Embryonic facial prominence (tissue), 1 donor: ENCODE data around the gene SLC9A9.

Experiments used
- DNase-seq: peaks from one replicate; pipeline ENCODE4 v3.0.0-alpha.2; 2016; ENCODE audit errors: extremely low spot score

SLC9A9 gene

DNA sequence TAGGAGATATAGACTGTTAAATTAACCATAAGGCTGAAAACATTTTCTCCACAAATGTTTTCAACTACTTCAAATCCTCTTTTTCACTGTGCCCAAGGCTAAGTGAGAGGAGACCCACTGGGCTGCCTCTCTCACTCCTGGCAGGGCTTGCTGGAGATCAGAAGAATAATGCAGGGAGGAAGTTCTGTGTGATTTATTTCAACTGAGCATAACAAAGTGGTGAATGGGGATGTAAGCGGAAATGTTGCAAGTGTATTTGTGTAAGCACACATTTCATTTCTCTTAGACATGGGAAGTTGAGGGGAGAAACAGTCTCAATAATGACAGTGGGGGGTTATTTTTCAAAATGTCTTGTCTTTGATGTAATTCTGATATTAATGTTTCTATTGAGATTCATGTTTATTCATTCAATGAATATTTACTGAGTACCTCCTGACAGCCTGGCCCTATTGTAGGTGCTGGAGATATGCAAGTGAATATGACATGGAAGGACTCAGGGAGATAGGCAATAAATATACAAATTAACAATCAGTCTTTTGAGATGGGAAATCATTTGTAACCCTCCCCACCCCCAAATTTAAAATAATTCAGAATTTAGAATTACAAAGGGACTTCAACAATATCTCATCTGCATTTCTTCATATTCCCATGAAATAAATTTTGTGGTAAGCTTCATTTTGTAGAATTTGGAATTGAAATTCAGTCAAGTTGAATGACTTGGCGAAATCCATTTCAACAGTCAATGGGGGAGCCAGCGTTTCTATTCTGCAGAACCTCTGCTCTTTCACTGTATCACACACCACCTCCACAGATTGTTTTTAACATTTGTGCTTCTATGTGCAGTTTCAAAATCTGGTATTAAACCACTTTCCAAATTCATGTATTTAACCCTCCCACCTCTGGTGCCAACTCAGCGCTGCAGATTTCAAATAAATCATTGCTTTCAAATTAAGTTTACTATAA lies 247.2 kb downstream of the SLC9A9 start:
- no peak for DNase-seq

GRCh38 chr3:143597774-143598652 lies 250.3 kb downstream of the SLC9A9 start:
- peak; percentile 75 for DNase-seq

GRCh38 chr3:143596957-143597642 lies 251.2 kb downstream of the SLC9A9 start:
- DNase-seq = no peak

DNA sequence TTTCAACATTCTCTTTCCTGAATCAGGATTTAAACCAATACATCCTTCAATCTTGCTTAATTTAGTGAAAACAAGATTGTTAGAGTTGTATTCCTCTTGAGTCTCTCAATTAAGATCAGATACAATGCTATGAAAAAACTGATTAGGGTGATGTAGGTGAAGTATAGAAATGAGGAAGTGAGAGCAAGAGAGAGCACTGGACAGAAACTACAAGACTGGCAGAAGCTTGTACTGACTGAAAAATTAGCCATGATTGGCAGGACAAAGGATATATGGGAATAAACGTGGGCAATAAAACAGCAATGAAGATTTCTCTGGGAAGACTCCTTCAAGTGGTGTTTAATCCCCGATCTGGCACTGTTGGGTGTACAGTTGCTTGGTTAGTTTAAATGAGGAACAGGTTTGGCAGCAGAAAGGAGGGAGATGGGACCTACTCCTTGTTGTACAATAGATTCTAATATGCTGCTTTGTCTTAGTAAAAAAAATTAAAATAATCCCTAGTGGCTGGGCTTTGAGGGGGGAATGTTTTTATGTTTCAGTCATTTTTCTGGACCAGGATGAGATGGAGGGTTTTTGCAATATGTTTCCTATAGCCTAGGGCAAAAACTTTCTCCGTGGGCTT lies 252.7 kb downstream of the SLC9A9 start:
- no peak for DNase-seq

DNA sequence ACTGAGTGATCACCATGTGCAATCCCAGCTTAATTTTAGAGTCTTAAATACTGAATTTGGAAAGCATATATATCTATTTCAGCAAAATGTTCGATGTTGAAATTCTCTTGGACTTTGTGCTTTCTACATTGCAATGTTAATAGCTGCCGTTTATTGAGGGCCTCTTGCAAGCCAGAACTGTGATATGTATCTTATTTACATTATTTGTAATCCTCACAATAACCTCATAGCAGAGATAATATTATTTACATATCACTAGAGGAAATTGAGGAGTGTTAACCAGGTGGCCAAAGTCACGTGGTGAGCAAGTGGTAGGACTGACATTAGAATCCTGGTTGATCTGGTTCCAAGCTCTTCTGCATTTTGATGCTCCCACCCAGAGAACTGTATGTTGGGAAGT lies 254.1 kb downstream of the SLC9A9 start:
- DNase-seq = no peak

GRCh38 chr3:143590660-143591059 lies 257.6 kb downstream of the SLC9A9 start:
- no peak for DNase-seq

GRCh38 chr3:143586576-143586975 lies 261.7 kb downstream of the SLC9A9 start:
- DNase-seq = no peak

DNA sequence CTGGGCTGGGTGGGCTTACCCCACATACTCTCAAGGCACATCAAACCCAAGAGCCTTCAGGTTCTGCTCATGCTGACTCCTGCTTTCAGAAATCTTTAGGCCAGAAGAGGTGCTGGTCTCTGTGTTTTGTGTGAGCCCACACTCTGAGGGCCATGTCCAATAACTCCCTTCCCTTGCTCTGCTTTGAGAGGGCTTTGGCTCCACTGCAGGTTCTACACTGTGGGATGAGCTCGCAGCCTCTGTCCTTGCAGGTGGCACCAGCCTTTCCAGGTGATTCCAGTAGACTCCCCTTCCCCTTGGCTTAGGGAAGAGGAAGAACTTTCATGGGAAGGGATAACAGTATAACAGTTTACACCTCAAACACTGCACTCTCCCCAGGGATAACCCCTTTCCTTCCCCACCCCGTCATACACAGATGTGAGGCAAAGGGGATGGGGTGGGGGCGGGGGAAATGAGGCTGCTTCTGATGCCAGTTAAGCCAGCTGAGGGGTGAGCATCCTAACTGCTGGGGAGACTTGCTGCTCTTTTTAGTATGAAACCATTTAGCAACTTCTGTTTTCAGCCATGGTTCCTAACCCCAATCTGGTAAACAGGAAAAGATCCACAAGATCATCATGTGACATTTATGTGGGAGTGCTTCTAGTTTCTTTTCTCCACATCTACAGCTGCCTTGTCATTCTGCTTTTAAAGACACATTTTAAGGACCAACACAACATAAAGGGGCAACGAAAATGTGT lies 262.4 kb downstream of the SLC9A9 start:
- DNase-seq = no peak

DNA sequence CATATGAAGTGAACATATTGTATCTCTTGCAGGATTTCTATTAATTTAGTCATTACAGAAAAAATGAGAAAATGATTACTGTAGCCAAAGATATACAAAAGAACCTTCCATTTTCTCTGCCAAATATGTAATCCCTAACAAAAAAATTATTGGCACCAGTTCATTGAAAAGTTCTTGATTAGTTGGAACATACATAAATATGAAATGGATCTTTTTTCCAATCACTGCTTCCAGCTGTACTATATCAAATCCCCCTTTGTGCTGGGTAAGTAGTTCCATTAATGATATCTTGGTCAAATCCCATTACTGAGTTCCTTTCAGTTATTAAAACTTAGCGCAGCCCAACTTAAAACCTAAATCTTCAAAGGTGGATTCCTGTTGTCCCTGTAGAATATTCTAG lies 263.8 kb downstream of the SLC9A9 start:
- no peak for DNase-seq

DNA sequence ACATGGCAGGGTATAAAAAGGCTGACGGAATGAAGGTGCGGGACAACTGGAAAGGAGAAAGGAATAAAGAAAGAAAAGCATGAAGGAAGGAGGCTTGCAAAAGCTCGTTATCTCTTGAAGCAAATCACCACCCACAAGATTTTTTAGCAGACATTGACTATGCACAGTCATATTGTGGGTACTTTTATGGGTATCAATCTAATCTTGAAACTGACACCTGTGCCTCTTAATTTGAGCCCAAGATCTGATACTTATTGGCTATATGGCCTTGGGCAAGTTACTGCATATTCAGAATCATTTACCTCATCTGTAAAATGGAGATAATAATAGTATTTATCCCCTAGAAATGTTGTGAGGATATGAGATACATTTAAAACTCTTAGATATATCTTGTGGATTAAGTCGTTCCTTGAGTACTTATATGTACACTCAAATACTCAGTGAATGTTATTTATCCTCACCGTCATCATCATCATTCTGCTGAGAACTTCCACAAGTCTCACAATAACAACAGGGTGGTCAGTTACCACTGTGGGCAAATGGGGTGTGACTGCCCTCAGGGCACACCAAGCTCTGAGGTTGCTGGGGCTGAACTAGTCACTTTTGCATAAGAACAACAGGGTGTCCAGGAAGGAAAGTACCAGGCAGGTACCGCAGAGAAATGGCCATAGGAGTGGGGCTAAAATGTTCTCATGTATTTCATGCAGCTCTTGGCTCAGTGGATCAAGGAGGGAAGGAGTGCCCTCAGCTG lies 266.1 kb downstream of the SLC9A9 start:
- no peak for DNase-seq

GRCh38 chr3:143578810-143579435 lies 269.3 kb downstream of the SLC9A9 start:
- no peak for DNase-seq

- DNase-seq = no peak
These were observed 271.5 kb downstream of the SLC9A9 start for GRCh38 chr3:143576568-143577270.

GRCh38 chr3:143574933-143575332 lies 273.3 kb downstream of the SLC9A9 start:
- DNase-seq = no peak

DNA sequence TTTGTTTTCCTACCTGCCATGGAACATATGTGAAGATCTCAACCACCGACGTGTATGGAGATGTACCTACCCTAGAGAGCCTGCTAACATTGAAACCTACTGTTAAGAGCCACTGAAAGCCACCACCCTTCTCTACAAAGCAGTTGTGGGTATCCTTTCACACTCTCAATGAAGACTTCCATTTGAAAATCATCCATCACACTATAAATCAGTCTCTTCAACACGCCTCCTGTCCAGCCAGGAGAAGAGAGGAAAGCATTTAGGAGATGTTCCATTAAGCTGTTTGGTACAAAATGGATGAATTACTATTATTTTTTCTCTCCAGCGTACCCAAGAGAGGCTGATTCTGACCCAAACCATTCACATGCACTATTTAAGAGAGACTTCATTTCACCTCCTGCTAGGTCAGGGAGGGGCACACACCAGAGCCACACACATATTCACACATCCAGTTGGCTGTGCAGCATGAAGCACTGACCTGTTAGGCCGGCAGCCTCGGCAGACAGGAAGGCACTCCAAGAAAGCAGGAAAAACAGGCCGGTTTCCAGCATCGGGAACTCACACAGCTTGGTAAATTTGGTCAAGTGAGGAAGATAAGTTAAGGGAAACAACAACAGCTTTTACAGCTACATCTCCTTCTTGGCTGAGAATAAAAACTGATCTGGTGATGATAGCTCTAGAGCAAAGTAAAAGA lies 274.5 kb downstream of the SLC9A9 start:
- DNase-seq = no peak

- no peak for DNase-seq
These were observed 276.7 kb downstream of the SLC9A9 start for GRCh38 chr3:143571548-143571947.

GRCh38 chr3:143567823-143568222 lies 280.4 kb downstream of the SLC9A9 start:
- DNase-seq = no peak

DNA sequence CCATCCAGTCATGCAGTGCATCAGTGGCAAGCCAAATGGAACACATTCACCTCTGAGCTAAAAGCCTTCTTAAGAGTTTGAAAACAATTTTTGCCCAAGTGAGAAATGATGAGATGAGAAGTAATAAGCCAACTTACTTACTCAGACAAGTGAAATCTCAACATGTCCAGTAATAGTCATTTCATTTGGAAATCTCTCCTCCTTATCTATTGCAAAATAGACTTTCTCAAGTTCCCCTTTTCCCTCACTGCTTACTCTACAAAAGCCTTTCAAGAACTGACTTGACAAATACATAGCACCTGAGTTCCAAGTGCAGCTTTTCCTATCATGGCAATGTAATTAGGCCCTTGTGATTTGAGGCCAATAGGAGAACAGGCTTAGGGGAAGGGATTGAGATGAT lies 282.3 kb downstream of the SLC9A9 start:
- no peak for DNase-seq

DNA sequence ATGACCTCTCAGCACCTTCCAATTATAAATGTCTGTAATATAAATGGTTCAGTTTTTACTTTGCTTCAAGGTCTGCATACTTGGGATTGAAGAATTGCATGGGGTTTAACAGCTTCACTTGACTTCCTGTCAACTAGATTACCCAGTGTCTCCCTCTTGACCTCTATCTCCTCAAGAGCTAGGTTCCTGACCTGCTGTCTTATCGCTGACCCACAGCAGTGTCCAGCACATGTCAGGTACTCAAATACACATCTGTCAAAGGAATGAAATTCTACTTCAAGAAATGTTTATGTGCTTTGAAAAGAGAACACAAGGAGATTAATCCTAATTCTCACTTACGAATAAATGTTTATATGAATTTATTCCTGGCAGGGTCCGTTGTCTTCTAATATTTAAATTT lies 284.5 kb downstream of the SLC9A9 start:
- DNase-seq = no peak
